T1000 (cell line): ENCODE results near the gene NDUFAF3.

Source experiments
- DNase-seq: peaks from one replicate; lab custom pipeline; 2025; ENCODE audit warnings: mixed read lengths; lab: John Stamatoyannopoulos, UW

Gene NDUFAF3

DNA sequence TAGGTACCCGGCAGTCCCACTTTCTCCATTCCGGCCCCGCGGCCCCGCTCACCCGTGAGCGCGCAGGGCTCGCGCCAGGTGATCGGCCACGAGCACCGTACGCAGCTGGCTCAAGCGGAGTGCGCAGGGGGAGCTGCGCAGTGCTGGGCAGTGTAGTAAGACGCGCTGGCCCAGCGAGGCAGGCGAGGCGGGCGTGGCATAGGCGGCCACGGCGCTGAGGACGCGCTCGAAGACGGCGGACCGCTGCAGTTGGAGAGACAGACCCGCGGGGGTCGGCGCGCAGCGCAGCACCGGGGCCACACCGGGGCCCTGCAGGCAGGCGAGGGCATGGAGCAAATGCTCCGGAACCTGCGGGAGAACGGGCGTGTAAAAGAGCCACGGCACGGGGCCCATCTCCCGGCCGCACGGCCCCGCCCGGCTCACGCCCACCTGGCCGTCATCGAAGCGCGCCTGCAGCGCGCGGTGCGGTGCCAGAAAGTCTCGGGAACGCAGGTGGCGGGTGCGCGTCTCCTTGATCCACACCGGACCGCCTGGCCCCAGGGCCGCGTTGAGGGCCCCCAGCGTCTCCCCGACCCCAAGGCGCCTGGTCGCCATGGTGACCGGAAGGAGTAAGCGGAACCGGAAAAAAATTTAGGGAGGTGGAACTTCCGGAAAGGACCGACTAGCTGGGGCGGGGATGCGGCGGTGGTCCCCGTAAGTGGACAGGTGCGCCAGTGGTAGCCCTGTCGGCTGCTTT, 3.8 kb upstream of the NDUFAF3 start, which contains the start of gene DALRD3:
TSS of gene DALRD3 (minus strand) at position 610 of the 736 bp plus-strand sequence. CDS start at position 594, 16 bp downstream.
- peak; percentile 59 for DNase-seq

DNA sequence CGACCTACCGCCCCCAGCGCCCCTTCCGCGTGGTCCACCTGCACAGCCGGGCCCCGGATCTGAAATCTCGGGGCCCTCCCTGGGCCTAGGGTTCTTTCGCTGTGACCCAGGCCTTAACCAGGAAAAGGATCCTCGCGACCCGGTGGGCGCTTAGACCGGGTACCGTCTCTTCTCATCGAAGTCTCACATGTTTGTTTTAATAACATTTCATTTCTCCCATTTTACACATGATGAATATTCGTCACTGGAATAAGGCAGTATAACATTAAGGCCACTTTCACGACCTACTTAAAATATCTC, 3.3 kb upstream of the NDUFAF3 start:
- DNase-seq: no peak

DNA sequence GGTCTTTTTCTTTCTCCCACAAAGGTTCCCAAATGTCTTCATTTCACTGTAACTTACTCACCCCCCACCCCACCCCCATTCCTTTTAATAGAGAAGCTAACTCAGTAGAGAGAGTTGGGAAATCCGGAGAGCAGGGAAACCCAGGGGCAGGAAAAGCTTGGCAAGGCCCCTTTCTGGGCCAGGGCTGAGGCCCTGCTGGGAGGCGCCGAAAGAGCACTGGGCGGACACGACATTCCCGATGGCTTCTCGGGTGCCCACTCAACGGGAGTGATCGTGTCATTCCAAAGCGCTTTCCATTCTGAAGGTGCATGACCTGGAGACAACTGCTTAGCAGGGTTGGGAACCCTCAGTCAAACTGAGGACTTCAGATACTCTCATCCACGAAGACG, 2.0 kb upstream of the NDUFAF3 start:
- DNase-seq: no peak

DNA sequence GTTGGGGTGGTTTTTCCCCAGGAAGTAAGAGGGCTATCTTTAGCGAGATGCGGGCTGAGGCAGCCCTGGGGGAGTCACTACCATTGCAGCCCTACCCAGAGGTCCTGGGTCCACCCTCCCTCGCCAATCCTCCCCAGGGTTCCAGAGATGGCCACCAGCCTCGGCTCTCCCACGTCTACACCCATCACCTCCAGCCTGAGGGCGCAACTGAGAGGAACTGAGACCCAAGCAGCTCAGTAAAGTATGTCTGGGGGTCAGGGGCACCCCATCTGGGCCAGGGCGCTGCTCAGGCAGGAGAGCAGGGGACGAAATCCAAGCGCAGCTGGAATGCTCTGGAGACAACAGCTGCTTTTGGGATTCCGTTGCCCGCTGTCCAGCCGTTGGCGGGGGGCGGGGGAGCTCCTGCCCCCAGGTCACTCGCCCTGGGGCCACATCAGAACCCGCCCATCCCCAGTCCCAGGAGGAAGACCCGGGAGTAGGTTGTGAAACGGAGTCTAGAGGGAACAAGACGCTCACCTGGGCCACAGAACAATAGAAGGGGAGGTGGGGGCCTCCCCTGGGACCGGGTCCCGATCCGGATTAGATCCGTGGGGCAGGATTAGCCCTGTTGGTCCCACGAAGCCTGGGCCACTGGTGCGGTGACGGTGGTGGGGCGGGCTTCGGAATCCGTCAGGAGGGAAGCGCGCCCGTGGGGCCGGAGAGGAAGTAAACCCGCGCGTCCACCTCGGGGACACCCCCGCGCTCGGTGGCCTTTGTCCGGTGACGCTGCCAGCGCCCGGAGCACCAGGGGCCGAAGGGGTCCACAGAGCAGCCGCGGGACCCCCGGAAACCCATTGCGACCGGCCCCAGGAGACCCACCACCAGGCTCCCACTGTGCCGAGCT, 1.4 kb upstream of the NDUFAF3 start:
- DNase-seq: no peak

DNA sequence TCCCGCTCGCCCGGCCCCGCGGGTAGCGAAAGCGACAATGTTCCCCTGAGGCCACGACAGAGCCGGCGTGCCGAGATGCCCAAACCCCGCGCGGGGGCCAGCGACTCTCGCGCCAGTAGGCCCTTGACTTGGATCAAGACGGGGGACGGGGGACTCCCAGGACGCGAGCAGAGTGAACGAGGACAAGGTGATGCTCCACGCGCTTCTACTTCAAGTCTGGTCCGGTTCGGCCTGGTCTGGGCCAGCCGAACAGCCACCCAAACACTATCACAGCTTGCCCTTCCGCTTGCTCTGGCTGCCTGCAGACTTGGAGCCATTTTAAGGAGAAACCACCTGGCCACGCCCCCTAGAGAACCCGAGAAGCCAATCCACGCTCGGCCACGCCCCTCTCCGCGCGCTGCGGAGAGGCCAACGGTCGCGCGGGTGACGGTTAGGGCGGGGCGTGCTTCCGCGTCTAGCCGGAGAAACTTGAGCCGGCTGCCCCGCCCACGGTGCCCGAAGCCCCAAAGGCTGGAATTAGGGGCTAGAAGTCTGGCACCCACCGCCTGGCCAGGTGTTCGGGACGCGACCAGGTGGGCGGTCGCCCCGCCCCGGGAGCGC, 608 bp upstream of the NDUFAF3 start:
- peak; percentile 98 for DNase-seq

DNA sequence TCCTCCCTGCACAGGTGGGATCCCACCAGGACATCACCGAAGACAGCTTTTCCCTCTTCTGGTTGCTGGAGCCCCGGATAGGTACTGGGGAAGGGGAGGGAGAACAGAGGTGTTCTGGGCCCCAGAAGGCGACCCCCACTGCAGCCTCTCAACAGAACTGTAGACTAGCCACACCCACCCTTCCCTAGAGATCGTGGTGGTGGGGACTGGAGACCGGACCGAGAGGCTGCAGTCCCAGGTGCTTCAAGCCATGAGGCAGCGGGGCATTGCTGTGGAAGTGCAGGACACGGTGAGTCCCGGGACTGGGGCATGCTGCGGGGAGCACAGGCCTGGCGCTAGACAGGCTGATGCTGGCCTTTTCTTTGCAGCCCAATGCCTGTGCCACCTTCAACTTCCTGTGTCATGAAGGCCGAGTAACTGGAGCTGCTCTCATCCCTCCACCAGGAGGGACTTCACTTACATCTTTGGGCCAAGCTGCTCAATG, 809 bp downstream of the NDUFAF3 start:
- DNase-seq: no peak

DNA sequence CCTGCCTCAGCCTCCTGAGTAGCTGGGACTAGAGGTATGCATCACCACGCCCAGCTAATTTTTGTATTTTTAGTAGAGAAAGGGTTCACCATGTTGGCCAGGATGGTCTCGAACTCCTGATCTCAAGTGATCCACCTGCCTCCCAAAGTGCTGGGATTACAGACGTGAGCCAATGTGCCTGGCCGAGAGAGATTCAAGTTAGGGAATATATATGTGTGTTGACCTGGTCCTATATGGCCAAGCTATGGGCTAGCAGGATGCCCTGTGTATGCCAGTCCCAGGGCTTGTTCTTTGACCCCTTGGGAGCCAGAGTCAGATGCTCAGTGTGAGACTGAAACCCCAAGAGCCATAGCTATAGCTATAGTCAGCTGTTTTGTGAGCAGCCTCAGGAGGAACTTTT, 1.9 kb downstream of the NDUFAF3 start:
- DNase-seq: no peak

DNA sequence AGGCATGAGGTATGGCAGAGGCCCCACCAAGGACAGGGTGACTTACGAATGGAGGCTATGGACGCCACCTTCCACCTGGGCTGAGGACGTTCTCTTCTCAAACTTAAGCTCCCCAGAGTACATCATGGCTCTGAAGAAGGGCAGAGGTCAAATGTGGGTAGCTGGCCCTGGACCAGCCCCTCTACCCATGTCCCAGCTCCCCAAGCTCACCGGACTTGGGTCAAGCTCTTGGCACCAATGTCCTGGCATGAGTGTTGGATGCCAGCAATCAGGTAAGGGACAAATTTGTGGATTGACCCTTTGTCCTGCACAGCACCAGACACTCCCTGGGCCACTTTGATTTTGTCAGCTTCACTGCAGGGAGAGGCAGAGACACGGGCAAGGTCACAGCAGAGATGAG, 2.5 kb downstream of the NDUFAF3 start:
- DNase-seq: no peak

DNA sequence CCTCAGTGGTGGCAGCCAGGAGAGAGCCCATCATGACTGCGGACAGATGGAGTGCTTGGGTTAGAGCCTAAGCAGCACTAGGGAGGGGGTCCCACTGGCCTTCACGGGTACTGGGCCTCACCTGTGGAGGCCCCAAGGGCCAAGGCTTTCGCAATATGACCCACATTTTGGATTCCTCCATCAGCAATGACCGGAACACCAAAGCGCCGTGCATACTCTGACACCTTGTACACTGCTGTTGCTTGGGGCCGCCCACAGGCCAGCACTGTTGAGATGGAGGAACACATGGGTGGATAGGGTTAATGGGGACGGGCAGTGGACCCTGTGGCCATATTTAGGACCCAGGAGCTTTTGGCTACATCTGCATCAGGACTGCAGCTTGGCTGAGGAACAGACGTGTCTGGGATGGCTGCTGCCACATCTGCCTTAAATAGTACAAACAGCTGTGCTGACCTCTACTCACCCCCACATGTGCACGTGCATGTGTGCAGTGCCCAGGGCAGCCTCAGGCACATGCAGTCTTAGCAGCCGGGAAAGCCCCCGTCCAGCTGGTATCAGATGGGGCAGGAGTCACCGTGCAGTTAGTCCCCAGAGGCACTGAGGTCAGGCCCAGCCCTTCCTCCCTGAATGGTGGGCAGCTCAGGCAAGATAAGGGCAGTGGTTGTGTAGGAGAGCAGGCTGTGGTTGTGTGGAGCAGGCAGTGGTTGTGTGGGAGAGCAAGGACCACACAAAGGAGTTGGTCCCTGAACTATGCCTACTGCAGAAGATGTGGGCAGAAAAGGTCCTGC, 3.3 kb downstream of the NDUFAF3 start:
- DNase-seq: no peak

DNA sequence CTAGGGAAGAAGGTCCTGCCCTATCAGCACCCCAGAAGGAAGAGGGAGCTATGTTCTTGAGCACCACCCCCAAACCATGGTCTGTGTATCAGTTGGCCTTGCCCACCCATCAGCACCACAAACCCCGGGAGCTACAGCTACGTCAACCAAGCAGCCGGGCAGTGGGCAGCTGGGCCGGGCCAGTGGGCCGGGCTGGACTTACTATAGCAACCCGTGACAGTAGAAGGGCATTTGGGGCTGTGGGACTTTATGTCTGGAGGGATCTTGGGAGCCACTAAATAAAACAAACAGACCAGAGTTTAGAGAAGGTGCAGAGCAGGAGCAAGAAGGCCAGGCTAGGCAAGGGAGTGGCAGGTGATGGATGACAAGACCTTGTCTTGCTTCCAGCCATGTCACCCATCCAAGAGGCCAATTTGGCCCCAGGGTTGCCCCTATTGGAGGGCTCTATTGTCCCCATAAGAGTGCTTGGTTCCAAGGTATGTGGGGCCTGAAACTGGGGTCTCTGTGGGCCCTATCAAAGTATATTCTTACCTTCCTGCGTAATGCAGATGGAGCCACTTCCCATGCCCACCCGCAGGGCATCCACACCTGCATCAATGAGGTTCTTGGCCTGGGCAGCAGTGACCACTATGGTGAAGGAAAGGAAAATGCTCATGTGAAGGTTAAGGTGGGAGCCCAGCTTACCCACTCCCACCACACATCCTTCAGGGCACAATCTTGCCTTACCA, 4.0 kb downstream of the NDUFAF3 start:
- no peak for DNase-seq

DNA sequence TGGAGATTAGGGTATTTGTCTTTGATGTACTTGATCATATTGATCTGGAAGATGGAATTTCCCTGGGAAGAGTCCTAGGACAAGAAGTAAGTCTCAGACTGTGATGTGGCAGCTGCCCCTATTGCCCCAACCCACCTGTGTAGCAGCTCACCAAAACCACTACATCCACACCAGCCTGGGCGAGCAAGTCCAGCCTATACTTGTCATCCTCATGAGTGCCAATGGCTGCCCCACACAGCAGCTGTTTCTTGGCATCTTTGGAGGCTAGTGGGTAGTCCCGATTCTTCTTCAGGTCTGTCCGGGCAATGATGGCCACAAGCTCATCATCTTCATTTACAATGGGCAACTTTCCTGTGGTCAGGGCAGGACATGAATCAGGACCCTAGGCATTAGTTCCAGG, 4.6 kb downstream of the NDUFAF3 start:
- no peak for DNase-seq

DNA sequence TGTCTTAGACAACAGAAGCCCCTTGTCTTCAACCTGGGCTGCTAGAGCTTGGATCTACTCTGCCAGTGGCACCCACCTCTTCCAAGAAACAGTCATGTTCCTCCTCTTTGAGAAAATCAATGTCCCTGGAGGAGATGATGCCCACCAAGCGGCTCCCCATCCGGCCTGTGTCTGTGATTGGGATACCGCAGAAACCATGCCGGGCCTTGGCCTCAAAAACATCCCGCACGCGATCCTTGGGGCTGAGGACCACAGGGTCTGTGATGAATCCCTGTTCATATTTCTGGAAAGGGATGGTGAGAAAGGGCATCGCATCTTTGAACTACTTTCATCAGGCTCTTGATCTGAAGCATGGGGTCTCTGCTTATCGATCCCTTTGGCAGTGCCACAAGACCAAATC, 5.7 kb downstream of the NDUFAF3 start:
- no peak for DNase-seq

DNA sequence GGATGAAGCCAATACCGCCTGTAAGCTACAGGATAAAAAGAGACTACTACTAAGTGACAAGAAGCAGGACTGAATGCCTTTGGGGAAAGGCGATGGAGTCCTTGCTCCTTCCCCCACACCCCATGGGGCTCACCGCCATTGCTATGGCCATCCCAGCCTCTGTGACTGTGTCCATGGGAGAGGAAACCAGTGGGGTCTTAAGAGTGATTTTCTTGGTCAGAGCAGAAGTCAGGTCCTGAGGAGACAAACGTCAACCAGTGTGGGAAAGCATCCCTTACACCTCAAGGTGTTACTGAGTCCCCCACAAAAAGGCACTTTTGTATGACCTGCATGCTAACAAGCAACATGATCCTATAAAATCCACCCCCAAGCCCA, 6.4 kb downstream of the NDUFAF3 start:
- DNase-seq: no peak

DNA sequence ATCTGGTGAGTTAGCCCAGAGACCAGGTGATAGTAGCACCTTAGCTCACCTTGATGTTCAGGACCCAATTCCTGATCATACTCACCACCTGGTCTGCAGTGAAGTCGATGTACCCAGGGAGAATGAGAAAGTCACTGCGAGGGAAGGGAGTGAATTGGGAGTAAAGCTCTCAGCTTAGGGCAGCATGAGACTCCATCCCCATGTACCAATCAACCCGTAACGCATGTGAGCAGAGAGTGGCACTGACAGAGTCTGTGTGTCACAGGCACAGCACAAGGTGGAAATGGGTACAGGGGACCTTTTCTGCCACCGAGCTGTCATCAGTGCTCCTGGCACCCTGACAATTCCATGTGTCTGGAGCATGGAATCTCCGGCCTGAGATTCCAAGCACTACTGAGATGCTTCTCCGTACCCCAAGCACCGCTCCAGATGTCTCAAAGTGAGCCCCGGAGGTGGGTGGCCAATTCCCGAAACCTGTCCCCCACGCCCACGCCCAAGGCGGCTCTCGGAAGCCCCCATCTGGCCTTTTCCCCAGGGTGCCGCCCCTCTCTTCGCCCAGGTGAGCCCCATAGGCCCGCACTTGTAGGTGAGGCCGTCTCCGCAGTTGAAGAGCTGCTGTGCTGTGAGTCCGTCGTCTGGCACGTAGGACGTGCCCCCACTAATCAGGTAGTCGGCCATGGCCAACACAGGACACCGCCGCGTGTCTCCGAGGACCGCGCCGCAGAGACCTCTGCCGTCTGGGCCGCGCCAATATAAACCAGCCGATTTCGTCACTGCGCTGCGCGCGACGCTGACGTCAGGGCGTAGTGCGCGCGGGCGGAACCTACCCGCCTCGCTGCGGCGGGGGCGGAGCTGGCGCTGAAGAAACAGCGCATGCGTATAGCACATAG, 7.0 kb downstream of the NDUFAF3 start, which contains the start of gene IMPDH2:
TSS of gene IMPDH2 (minus strand) at position 726 of the 890 bp plus-strand sequence. CDS start at position 678, 48 bp downstream.
- peak; percentile 92 for DNase-seq

DNA sequence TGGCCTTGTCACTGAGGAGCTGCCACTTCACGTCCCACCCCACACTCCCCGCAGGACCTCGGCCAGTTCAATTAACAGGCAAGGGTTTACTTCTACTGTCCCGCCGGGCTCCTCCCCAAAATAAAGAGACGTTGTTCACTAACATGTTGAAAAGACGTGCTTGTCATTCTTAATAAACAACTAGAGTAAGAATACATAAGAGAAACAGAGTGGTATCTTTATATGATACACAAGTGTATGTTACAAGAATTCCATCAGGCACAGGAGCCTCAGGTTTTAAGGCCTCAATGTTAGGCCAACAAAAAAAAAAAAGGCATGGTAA, 7.6 kb downstream of the NDUFAF3 start:
- no peak for DNase-seq

DNA sequence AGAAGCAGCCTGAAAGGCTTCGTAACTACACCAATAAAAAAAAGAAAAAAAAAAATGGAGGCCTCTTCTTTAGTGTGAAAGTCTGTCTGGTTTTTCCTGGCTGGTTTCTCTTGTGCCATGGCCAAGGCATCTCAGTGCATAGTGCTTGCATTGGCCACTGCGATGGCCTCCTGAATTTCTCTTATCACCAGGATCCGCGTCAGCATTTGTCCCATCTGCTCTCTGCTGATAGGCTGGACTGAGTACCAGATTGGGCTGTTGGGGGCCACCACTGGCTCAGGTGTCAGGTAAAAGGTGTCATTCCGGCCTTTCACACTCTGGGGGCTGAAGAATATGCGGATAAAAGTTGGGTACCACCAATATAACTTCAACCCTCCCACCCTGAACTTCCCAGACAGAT, 8.4 kb downstream of the NDUFAF3 start:
- DNase-seq: no peak

DNA sequence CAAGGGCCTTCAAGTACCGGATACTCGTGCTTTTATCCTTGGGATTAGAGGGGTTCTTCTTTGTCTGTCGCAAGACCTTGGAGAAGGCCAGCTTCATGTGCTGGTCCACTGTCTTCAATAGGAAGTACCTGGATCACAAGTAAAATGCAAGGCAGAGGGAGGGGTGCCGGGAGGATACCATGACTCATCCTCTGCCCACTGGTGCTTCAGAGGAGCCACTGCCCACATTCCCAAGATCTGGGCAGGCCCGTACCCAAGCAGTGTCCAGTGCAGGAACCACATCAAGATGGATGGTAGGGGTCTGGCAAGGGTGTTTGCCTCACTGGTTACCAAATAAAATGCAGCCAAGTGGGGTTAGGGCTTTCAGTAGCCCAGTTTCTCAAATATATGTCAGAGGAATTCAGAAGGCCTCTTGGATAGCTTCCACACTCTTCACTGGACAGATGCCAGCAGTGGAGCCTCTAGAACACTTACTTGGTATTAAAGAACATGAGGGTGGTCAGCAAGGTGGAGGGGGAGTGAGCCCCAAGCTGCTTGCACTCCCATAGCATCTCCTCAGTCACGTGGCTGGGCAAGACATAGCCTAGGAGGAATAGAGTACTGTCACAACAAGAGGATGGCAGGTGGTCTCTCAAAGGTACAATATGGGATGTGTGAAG, 10.9 kb downstream of the NDUFAF3 start:
- DNase-seq: no peak

DNA sequence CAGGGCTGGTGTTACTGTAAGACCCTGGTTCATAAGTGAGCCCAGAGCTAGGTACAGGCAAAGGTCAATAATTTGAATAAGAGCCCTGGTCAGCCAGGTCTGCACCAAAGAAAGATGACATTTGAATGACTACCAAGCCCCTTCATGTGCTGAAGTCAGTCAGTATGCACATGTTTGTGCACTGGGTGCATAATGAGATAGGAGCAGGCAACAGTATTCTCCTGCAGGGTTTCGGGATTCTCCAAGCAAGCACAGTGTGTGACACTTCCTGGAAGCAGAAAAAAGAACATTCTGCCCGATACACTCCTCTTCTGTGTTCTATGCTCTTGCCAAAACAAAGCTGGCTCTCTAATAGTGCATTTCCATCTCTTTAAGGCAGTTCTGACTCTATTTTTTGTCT, 12.7 kb downstream of the NDUFAF3 start:
- DNase-seq: no peak

DNA sequence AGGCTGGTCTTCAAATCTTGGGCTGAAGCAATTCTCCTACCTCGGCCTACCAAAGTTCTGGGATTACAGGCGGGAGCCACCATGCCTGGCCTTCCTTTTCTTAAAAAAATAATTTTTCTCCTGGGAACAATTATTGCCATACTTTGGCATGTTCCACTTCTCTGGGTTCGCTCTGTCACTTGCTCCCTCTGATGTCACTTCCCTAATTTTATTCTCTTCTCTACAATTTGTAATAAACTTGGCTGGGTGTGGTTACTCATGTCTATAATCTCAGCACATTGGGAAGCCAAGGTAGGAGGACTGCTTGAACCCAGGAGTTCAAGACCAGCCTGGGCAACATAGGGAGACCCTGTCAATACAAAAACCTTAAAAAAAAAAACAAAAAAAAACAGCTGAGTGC, 13.4 kb downstream of the NDUFAF3 start:
- no peak for DNase-seq

DNA sequence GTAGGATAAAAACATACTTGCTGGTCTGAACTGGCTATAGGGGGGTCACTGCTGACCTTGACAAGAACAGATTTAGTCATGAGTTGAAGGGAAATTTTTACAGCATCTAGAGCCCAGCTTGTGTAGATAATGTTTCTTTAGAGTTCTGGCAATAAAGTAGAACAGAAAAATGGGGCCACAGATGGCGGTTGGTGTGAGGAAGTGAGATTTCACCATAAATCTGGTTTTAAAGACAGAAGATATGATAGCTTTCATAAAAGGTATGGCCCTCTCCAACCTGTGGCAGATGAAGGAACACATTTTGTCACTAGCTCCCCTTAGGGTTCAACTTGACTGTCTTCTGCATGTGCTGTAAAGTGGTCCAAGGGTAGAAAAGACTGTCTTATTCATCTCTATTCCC, 31.6 kb downstream of the NDUFAF3 start:
- no peak for DNase-seq
